MM.1S (cell line): ENCODE measurements around the gene LARP7.

Experiments
- CTCF ChIP-seq: fragments of 300-600 bp; sonication (generic); IDR thresholded peaks from 2 replicates; pipeline ENCODE4 v1.5.1; 2016; ENCODE audit warnings: antibody characterized with exemption, low read length, mixed read lengths
- EZH2phosphoT487 ChIP-seq: fragments of 300-600 bp; sonication (generic); IDR thresholded peaks from 2 replicates; pipeline ENCODE4 v1.6.1; 2018; ENCODE audit warnings: antibody characterized with exemption, low read length

DNA sequence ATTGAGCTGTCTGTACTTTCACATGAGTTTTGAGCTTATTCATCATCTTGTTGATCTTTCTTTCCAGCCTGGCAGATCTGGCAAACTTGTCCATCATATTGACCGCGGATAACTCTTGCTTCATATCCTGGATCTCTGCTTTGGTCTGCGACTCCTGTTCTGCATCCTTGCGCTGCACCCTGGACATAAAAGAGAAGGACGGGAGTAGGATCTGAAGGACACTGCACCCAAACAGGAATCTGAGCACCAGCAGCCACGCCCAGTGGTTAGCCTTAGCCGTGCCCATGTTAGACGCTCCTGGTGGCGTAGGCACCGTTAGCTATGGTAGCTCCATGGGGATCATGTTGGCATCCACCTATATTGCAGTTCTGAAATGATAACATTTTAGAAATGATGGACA lies 56.6 kb downstream of the LARP7 start:
- TF ChIP-seq CTCF = no peak
- TF ChIP-seq EZH2phosphoT487 = no peak
